NCI-H128 (cell line): ENCODE measurements around the gene NEO1.

Experiments
- DNase-seq: peaks from one replicate; lab custom pipeline; 2025; ENCODE audit not compliant: unreplicated experiment; lab: John Stamatoyannopoulos, UW

The NEO1 gene

GRCh38 chr15:73075160-73075859 lies 23.0 kb downstream of the NEO1 start:
- no peak for DNase-seq

DNA sequence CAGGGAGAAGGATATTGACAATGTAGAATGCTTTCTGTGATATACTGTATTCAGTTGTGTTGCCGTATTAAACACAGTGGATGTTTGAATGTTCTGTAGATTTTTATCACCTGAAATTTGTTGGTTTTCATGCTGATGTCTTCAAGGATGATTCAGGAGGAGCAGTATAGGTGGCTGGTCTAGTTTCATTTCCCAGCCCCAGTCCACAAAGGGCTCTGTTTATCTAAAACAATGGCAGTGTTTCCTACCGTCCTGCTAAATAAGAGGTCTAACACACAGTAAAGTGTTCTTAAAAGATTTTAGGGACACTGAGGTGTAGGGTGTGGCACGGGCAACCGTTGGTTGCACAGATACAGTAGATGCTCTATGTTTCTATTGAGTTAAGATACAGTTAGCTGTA lies 26.0 kb downstream of the NEO1 start:
- no peak for DNase-seq

DNA sequence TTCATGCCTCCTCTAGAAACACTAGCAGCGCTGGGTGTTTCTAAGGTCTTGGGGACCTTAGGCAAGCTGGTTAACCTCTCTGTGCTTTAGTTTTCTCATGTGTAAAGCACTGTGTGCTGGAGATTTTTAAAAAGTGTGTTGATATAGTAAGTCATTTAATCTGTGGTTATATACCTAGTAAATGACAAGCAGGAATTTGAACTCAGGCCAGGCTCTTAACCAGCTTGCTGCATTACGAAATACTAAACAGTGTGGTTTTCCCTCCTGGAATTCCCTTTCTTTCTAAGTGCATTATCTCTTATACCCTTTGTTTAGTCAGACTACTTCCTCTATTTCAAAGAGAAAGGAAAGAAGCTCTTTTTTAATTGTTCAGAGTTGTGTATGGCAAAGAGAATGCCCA lies 26.5 kb downstream of the NEO1 start:
- no peak for DNase-seq

DNA sequence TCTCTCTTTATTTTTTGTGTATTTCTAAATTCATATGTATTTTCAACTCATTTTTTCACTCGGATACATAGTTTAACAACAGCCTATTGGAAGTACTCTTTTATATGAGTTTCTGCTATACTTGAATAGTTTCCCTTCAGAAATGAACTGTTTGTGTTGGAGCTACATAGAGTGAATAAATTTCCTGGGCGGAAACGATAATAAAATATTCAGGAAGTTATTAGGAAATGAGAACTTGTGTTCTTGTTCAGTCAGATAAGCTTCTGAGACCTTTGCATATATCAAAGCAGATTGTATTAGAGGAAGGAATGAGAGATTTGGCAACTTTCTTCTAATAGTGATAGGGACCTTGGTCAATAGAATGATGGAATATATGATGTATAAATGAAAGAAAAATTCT lies 27.3 kb downstream of the NEO1 start:
- no peak for DNase-seq

DNA sequence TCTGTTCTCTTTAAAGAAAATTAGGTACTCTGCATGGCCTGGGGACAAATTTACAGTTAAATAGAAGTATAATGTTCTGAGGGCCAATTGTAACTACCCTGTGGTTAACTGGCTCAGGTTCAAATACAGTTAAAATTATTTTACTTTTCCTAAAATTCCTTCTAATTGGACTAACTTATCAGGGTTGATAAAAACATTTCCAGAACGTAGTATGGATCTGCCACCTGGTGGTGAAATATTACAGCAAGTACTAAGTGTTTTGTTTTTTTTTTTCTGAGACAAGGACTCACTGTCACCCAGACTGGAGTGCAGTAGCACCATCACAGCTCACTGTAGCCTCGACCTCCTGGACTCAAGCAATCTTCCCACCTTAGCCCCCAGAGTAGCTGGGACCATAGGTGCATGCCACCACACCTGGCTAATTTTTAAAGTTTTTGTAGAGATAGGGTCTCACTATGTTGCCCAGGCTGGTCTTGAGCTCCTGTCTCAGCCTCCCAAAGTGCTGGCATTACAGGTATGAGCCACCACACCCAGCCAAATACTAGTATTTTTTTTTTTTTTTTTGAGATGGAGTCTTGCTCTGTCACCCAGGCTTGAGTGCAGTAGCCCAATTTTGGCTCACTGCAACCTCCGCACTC lies 29.2 kb downstream of the NEO1 start:
- DNase-seq: no peak

DNA sequence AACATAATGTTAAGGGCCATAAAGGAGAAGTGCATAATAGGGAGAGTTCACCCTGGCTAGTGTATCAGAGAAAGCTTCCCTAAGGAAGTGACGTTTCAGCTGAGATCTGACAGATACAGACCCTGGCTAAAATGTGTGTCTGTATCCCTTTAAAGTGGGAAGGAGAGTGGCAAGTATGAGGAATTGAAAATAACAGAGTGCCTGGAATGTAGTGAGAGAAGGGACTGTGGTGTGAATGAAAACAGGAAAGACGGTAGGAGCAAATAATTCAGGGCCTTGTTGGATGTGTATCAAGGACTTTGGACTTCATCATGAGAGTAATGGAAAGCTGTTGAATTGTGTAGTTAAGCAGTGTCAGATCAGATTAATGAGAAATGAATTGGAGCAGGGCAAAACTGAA lies 30.5 kb downstream of the NEO1 start:
- DNase-seq: no peak

DNA sequence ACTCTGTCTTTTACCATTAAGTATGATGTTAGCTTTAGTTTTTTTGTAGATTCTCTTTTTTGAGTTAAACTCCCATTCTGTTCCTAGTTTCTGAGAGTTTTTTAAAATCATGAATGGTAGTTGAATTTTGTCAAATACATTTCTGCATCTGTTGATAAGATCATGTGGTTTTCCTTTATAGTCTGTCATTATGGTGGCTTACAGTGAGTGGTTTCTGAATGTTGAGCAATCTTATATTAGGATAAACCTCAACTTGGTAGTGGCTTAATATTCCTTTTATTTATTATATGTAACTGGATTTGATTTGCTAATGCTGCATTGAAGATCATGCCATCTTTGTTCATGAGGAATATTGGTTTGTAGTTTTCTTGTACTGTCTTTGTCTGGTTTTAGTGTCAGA lies 34.8 kb downstream of the NEO1 start:
- no peak for DNase-seq

DNA sequence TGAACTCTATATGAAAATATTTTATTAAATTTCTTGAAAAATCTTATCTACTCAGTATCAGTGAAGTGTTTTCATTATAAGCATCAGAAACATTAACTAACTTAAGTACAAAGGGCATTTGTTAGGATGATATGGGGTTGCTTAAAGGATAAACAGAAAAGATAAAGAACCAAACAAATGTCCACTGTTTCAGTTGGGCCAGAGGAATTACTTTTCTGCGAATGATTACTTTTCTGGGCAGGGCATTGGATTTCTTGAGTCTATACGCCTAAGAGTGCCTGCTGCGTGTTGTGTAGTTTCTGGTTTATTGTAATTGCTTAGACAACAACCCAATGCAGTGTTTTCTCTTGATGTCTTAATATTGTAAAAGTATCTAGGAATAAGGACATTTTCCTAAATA lies 52.8 kb downstream of the NEO1 start:
- DNase-seq: no peak

DNA sequence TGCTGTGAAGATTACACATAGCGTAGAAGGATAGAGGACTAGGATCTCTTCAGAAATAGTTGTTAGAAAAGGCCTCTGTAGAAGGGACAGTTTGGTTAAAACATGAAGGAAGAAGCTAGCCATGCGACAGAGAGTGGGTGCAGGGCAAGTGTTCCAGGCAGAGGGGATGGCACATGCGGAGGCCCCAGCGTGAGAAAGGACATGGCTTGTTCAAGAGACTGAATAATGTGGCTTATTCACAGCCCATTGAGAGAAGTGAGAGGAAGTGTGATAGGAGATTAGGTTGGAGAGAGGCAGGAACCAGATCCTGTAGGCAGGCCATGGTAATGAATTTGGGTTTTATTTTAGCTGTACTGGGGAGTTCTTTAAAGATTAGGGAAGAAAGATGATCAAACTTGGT lies 56.4 kb downstream of the NEO1 start:
- DNase-seq: no peak

GRCh38 chr15:73109765-73110164 lies 57.5 kb downstream of the NEO1 start:
- DNase-seq: no peak

DNA sequence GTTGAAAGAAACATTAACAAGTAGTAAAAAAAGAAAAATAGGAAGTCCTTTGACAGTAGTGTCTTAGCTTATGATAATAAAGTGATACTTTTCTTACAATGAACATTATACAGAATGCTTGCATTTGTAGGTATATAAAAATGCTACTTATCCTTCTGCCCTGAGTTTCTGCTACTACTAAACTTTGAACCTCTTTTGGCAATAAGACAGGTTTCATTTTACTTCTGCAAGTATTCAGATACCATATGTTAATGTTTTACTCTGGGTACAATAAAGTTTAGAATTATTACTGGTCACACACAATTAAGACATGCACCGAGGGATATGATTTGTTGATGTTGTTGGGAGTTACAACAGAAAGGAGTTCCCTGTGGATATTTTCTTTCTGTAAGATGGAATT lies 57.9 kb downstream of the NEO1 start:
- no peak for DNase-seq

GRCh38 chr15:73114064-73114463 lies 61.8 kb downstream of the NEO1 start:
- no peak for DNase-seq

- DNase-seq: no peak
Measured at GRCh38 chr15:73116164-73116563, 63.9 kb downstream of the NEO1 start.

DNA sequence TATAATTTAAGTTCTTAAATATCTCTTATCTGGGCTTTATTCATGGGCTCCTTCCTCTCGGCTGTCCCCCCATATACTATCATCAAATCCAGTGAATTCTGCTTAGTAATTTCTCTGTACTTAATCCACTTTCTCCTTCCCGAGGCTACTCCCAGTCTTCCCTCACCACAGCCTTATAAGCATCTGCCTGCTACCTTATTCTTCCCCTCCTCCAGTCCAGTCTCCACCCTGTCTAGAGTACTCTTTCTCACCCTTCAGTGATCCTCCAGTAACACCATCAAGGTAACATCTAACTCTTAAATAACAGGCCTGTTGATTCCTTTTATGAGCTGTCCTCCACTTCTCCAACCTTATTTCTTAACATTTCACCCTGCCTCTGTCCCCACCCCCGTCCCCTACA lies 65.8 kb downstream of the NEO1 start:
- DNase-seq: no peak

GRCh38 chr15:73119478-73119877 lies 67.2 kb downstream of the NEO1 start:
- no peak for DNase-seq

DNA sequence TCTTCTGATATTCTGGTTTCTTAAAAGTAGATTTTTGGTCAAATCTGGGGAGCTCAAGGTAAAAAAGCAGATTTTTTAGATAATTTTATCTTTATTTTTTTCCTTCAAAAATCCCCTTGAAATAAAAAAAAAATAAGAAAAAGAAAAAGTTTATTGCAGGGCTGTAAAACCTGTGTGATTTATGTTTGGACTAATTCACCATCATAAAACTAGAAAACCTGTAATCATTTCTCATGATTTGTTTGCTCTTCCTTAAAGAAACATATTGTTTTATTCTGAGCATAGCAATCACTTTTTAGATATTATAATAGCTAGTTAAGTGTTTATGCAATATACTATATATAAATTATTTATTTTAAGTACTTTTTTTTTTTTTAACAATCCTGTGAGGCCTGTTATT lies 68.0 kb downstream of the NEO1 start:
- no peak for DNase-seq

GRCh38 chr15:73125219-73125618 lies 73.0 kb downstream of the NEO1 start:
- no peak for DNase-seq

DNA sequence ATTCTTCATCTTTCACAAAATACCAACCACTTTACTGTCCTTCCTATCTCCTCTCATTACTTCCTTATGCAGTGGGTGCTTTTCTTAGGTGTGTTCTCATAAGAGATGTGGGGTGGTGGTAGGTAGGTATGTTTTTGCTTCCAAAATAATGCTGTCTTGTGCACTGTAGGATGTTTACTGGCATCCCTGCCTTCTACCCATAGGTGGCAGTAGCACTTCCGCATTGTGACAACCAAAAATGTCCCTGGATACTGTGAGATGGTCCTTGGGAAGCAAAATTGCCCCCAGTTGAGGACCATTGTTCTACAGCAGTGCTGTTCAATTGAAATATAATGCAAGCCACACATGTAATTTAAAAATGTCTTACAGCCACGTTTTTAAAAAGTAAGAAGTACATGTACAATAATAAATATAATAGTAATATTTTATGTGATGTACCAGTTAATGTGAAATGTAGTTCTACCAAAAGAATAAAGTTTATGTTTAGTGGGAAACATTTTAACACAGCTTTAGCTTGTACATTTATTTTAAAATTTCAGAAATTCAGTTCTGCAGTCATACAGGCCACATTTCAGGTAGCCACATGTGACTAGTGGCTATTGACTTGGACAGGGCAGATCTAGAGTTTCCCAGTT lies 75.2 kb downstream of the NEO1 start:
- no peak for DNase-seq

- no peak for DNase-seq
Measured at GRCh38 chr15:73130830-73131229, 78.6 kb downstream of the NEO1 start.

DNA sequence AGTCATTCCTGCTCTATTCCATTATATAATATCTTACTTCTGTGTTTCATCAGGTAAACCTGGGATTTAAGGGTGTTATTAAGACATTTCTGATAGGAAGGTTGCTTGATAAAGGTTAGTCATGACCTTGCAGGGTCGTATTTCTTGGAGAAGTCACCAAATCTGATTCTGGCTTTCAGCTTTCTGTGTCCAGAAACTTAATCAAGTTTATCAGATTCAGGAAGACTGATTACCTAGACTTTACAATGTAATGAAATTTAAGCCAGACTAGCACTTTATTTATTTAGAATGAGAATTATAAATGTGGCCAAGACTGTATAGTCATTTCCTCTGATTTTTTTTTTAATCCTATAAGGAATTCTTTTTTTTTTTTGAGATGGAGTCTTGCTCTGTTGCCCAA lies 81.9 kb downstream of the NEO1 start:
- DNase-seq: no peak

GRCh38 chr15:73139041-73139743 lies 86.9 kb downstream of the NEO1 start:
- DNase-seq: no peak
